GM18508 (cell line): Measurements from ENCODE around the gene KLHL12.

Experiments
- ATAC-seq: cut with Tn5 transposase; IDR thresholded peaks from one replicate; pipeline ENCODE4 v1.9.1; 2021; ENCODE audit warnings: moderate number of reproducible peaks; ENCODE audit not compliant: insufficient read depth, unreplicated experiment

Gene KLHL12

GRCh38 chr1:202926581-202927491, at the start of gene KLHL12:
TSS of gene KLHL12 (minus strand) at chr1:202927234. CDS start at chr1:202925162, 2,072 bp downstream.
- peak; percentile 52 for ATAC-seq

DNA sequence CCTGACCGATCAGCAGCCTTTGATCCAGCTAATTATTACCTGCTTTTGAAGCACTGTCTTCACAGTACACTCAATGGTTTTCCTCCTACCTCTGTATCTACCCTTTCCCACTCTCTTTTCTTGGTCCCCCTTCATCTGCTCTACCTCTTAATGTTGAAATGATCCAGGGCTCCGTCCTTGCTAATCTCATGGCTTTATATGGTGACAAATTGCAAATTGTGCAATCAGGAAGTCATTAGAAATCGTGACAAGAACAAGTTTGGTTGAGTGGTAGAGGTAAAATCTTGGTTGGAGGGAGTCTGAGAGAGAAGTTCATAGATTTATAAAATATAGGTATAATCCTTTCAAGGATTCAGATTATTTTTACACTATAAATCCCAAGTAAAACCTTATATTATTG, 49.6 kb upstream of the KLHL12 start:
- ATAC-seq: no peak

DNA sequence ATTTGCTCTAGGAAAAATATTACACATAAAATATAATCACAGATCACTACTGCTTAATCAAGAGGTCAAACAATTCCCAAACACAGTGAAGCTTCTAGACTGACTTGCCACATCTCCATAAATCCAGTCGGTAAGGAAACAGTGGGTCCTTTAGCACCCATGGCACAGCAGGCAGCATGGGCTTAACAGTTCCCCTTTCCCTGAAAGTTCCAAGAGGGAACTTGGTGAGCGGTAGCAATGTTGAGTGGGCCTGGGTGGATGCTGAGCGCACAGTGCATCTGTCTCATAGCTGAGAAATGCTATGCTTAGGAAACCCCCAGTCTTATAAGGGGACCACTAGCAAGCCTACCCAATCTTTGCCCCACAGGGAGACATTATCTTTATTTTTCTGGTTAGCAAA, 47.8 kb upstream of the KLHL12 start:
- no peak for ATAC-seq

DNA sequence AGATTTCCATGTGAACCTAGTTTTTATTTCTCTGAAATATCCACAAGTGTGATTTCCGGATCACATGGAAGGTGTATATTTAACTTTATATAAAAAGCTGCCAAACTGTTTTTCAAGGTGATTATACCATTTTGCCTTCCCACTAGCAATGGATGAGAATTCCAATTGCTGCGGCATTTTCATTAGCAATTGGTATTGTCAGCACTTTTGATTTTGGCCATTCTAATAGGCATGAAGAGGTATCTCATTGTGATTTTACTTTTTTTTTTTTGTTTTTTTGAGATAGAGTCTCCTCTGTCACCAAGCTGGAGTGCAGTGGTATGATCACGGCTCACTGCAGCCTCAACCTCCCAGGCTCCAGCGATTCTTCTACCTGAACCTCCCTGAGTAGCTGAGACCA, 45.0 kb upstream of the KLHL12 start:
- no peak for ATAC-seq

DNA sequence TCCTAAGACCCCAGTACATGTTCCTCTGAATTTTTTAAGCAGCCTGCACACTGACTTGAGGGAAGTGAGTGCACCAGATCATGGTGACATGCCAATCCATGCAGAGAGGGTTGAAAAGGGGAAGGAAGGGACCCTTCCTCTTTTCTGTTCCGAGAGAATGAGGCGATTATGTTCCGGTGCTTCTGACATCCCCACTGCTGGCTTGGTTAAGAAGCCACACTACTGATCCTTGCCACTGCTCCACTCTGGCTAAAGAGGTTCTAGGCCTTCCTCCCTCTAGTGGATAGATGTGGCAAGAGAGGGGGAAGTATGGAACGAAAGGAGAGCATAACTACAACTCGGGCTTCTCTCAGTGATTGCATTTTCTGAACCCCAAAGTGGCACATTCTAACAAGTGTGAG, 41.9 kb upstream of the KLHL12 start:
- no peak for ATAC-seq

DNA sequence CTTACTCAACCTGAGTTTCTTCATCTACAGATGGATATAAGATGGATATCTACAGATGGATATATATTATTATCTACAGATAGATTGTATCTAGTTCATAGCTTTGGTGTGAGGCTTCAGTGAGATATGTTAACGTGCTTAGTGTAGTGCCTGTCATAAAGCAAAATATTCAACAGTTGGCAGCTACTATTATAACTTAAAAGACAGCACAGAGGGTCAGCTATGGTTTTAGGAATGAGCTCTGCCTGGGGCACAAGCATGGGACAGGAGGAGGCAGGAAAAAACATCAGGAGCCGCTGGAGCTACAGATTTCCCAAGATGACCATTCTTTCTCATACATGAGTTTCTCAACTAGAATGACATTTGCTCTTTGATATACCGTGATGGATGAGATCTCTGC, 41.3 kb upstream of the KLHL12 start:
- no peak for ATAC-seq

DNA sequence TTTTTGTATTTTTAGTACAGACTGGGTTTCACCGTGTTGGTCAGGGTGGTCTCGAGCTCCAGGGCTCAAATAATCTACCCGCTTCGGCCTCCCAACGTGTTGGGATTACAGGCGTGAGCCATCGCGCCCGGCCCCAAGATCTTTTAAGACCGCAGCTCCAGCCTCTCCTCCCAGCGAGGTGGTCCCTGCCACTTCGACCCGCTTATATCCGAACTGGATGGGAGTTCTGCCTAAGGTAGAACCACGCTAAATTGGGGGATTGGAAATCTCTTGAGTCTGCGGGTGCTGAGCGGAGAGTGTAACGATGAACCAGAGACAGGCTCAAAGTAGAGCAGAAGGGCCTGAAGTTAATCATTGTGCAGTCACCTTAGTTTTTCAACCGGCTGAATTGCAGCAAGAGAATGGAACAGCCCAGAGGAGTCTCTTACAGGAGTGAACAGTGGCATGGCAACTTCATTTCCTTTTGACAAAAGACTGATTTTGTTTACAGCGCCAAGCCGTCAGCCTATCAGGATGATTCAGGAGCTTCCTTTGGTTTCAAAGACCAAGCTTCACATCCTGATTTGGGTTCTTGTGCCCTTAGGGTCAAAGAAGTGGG, 40.7 kb upstream of the KLHL12 start:
- no peak for ATAC-seq

- no peak for ATAC-seq
These were observed 39.2 kb upstream of the KLHL12 start for GRCh38 chr1:202966006-202966898.

DNA sequence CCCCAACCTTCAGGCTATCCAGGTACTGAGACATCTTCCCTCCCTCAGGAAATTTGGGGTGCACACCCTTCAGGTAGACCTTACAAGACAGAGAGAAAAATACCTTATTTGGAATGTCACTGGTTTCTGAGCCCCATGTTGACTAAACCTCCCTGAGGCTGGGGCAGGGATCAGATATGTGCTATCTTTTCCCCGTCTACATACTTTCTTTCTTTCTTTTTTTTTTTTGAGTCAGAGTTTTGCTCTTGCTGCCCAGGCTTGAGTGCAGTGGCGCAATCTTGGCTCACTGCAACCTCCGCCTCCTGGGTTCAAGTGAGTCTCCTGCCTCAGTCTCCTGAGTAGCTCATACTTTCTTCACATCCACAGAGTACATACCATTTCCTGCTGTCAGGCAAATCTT, 38.4 kb upstream of the KLHL12 start:
- ATAC-seq: no peak

GRCh38 chr1:202964791-202965410, 37.9 kb upstream of the KLHL12 start:
- no peak for ATAC-seq

DNA sequence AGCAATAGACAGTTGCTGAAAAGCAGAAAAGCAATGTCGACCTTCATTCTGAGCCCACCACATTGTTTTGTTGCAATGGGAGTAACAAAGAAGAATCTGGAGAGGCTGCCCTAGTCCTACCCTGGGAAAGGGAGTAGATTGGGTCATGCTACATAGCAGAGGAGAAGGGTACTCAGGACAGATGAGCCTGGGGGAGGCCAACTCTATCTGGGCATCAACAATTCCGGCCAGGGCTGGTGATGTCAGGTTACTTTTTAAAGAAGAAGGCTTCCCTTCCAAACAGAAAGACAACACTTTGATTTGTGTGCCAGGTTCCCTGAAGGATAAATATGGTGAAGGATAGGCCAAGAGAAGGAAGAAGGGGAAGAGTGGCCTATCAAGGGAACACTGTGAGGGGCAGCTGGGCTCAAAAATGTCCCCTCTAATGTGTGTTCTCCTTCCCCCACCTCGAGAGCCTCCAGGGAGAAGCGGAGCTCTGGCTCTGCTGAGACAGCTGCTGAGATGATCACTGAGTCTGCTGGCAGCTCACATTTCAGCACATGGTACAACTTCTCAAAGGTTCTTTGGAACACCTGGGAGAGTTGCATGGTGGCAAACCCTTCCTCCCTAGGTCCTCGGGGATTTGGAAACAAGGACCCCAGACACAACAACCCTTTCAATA, 34.3 kb upstream of the KLHL12 start:
- no peak for ATAC-seq

- no peak for ATAC-seq
These were observed 32.2 kb upstream of the KLHL12 start for GRCh38 chr1:202959276-202959620.

- ATAC-seq: no peak
These were observed 31.7 kb upstream of the KLHL12 start for GRCh38 chr1:202958544-202959275.

DNA sequence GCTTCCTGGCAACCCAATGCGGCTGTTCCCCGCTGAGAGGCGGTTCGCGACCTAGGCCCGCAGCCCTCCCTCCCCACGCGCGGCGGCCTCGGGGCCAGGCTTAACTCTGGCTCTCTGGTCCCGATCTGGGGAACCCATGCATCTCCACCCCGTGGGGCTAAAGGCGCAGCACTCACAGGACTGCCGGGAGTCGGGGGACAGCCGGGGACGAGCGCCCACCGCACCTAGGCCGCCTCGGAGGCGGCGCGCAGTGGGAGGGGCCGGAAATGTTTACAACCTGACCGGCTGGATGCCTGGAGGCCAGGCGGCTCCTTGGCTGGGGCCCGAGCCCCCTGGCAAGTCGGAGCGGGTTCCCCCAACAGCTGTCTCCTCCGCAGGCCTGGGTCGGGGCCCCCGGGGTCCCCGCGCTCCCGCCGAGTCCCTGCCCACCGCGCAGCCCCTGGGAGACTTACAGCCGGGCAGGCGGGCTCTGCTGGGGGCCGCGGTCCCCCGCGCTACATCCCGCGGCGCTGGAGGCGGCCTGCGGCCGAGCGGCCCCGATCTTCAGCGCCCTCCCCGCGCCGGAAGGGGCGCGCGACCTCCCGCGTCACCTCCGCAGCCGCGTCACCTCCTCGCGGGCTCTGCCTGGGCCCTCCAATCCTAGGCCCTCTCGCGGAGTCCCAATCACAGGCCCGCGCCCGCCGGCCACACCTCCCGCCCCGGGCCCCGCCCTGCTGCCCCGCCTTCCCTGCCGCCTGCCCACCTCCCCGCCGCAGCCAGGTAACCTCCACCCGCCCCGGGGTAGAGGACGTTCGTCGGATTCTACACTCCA, 30.9 kb upstream of the KLHL12 start, which contains the start of gene ADIPOR1:
Gene ADIPOR1, minus strand, starts transcription at position 580 of the 811 bp plus-strand sequence. CDS start 7,242 bp downstream, outside the sequence.
- peak; percentile 86 for ATAC-seq

- ATAC-seq: no peak
These were observed 29.9 kb upstream of the KLHL12 start for GRCh38 chr1:202956969-202957368.

DNA sequence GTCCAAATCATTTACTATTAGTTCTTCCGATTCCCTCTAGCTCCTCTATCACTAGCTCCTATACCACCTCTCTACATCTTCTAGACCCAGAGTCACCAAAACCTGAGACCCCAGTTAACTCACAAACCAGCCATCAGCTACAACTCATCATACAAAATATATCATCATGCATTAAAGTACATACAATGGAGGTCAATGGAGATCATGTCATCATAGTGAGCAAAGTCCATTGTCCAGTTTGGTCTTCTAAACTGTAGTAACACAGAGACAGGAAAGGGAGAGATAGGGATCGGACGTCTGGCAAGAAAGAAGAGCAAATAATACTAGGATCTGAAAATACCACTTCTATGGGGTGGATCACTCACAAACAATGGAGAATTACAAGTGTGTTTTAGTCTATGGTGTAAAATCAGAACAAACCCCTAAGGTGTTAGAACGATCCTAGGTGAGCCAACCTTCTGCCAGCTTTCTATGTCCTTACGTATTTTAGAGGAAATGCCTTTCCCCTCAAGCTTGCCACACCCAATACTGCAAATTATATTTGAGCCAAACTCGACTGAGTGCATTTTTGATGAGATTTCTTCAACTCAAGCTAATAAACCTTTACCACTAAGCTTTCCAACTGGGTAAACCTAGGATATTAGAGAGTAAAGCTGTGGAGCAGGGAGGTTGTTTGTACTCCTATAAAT, 27.2 kb upstream of the KLHL12 start:
- ATAC-seq: no peak

DNA sequence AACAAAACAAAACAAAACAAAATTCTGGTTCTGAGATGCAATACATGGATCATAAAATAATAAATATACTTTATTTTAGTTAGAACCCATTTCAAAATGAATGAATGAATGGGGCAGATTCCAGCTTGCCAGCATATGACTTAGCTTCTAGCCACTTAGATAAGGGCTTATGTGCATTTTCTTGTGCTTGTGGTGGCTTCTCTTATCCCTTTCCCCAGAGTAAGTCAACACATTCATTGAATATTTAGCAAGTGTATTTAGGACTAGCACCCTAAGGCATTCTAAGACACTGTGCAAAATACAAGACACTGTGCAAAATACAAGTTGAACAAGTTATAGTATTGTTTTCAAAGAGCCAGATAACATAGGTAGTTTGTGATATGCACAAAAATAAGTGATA, 26.4 kb upstream of the KLHL12 start:
- no peak for ATAC-seq

DNA sequence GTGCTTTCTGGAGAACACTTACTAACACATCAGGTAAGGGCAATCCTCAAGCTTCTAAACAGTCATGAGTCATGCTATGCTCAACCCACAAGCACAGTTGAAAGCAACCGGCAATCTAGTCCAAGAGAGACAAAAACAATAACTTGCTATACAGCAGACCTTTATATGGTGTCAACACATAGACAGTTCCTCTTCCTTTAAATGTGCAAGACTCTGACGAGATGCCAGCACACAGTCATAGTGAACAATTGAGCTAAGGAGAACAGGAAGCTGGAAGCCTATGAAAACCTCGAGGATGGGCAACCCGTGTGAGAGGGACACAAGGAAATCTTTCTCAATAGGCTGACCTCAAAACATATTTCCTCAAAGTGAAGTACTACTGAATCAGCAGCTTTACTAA, 25.8 kb upstream of the KLHL12 start:
- ATAC-seq: no peak
